Stimulated activated CD8-positive, alpha-beta memory T cell treated with anti-CD3 and anti-CD28 coated beads, Interleukin-12 subunit alpha, Interleukin-12 subunit beta, amount 100 ng/mL, for 1 hour (primary cell): ENCODE measurements around the gene SNRNP70.

Experiments used
- DNase-seq: peaks from one replicate; pipeline ENCODE4 v3.0.0-alpha.2; 2020; ENCODE audit warnings: low read depth

SNRNP70 gene

GRCh38 chr19:49102303-49102702 lies 17.1 kb downstream of the SNRNP70 start:
- DNase-seq: no peak

- no peak for DNase-seq
These were observed 18.3 kb downstream of the SNRNP70 start for GRCh38 chr19:49103331-49104085.

- no peak for DNase-seq
These were observed 19.1 kb downstream of the SNRNP70 start for GRCh38 chr19:49104229-49104864.

- peak; percentile 56 for DNase-seq
These were observed 21.4 kb downstream of the SNRNP70 start for GRCh38 chr19:49106648-49107135.

GRCh38 chr19:49107625-49108459 lies 22.6 kb downstream of the SNRNP70 start:
- DNase-seq: no peak

- DNase-seq: no peak
These were observed 23.8 kb downstream of the SNRNP70 start for GRCh38 chr19:49109051-49109450.

GRCh38 chr19:49109569-49110233 lies 24.4 kb downstream of the SNRNP70 start:
- DNase-seq: no peak

GRCh38 chr19:49110567-49110966 lies 25.3 kb downstream of the SNRNP70 start:
- DNase-seq: no peak

DNA sequence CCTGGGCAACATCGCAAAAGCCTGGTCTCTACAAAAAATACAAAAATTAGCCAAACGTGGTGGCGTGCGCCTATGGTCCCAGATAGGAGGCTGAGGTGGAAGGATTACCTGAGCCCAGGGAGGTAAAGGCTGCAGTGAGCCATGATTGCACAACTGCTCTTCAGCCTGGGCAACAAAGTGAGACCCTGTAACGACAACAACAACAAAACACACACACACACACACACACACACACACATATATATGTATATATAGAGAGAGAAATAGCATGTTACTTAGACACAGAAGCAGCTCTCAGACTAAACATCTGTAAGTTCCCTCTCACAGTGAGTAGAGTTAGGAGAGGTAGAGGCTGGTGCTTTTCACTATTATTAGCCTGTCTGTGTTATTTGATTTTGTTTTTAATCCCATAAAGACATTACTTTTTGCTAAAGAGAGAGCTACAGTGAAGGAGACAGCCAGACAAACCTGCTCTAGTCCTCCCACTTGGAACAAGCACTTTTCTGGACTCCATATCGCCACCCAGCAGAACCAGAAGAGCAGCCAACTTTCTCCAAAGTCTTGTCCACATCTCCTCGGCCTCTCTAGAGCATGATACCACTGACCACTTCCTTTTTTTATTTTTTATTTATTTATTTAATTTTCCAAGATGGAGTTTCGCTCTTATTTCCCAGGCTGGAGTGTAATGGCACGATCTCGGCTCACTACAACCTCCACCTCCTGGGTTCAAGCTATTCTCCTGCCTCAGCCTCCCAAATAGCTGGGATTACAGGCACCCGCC lies 26.2 kb downstream of the SNRNP70 start:
- no peak for DNase-seq

DNA sequence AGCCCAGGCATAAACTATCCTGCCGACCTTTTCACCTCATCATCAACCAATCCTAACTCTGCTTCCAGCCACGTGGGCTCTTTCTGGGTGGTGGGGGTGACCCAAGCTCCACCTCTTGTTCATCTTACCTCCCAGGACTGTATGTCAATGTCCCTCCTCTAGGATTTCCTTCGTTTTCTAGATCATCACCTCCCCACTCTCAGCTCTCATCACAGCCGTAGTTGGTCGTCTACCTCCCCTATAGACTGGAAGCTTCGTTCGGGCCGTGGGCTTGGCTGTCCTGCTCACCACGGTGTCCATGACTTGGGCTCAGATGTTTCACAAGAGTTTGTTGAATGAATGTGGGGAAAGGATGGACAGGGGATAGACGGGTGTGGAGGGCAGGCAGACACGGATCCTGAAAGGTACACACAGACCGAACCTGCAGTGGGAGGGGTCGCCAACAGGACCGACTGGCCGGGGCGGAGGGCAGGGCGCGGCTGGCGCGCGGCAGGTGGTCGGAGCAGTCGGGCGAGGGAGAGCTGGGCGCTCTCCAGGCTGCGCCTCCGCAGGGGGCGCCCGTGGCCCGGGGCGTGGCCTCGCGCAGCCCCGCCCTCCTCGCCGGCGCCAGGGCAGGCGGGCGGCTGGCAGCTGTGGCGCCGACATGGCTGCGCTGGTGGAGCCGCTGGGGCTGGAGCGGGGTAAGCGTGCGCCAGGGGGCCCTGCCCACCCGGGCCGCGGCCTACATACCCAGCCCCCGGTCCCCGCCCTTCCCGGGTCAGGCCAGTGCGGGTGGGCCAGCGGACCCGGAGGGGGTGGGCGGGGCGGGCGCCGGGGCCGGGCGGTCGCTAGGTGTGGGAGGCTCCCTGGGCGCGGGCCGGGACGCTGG lies 28.7 kb downstream of the SNRNP70 start, which contains the start of gene LIN7B:
Gene LIN7B, plus strand, starts transcription at position 609 of the 868 bp plus-strand sequence. Its CDS starts 35 bp downstream, at position 644.
- DNase-seq: peak; percentile 37

DNA sequence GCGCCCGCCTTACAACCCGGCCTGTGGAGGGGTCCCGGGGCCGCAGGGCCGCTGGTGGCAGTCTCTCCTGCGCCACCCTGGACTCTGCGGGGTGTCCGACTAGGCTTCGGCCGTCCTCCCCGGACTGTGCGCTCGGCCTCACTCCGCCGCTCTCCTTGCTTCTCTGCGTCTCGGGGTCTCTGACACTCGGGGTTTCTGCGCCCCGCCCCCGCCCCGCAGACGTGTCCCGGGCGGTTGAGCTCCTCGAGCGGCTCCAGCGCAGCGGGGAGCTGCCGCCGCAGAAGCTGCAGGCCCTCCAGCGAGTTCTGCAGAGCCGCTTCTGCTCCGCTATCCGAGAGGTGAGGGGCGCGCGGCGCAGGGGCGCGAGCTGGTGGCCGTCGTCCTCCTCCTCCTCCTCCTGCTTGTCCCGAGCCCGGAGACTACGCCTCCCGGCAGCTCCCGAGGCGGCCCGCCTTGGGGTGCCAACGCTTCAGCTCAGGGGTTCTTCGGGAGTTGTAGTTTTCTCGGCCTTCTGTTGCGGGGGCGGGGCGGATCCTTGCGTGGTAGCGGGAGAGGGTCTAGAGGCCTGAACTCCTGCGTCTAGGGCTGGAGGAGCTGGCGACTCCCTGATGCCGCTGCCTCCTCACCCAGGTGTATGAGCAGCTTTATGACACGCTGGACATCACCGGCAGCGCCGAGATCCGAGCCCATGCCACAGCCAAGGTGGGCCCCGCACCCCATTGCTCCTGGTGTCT lies 29.5 kb downstream of the SNRNP70 start:
- DNase-seq: no peak

- no peak for DNase-seq
These were observed 31.3 kb downstream of the SNRNP70 start for GRCh38 chr19:49116544-49116943.

GRCh38 chr19:49117677-49118564 lies 32.7 kb downstream of the SNRNP70 start:
- no peak for DNase-seq

GRCh38 chr19:49118565-49119410 lies 33.5 kb downstream of the SNRNP70 start, which contains the start of gene C19orf73:
TSS of gene C19orf73 (minus strand) at chr19:49119143. CDS start at chr19:49119022, 121 bp downstream.
- peak; percentile 90 for DNase-seq

DNA sequence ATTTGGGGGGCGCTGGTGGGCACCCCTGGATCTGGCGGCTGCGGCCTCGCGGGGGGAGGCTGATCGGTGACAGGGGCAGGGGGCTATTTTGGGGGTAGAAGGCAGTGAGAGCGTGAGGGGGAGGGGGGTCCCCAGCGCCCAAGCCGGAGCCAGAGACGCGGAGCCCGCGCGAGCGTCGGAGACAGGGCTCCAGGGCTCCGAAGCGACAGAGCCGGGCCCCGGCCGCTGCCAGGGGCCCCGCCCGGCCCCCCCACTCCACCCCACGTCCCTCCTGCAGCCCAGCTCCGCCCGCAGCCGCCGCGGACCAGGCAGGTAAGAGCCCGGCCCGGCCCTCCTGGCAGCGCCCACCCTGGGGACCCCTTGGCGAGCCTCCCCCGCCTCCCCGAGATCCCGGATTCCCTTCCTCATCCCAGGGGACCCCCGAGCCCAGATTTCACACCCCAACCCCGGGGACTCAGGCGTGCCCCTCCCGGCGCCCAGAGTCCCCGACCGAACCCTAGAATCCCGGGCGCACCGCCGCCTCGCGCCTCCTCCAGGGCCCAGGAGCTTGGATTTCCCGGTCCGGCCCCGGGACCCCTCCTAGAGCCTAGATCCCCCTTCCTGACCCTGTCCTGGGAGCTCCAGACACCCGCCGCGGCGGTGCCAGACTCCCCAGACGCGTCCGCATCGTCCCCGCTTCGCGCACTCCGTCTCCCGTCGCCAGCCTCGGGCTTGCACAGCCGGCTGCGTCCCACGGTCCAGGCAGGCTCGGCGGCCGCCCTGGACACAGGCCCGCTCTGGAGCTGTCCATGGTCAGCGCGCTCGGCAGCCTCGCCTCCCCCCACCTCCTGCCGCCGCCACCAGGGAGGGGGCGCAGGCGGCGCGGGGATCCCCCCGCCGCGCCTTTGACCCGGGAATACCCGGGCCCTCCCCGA lies 34.4 kb downstream of the SNRNP70 start, which contains the start of gene PPFIA3:
Gene PPFIA3, plus strand, starts transcription at position 134 of the 914 bp plus-strand sequence. CDS start 8,330 bp downstream, outside the sequence.
- DNase-seq: no peak

- DNase-seq: no peak
These were observed 35.1 kb downstream of the SNRNP70 start for GRCh38 chr19:49120325-49120683.
